AG08395 (cell line): Measurements from ENCODE around the gene ZFP30.

Source experiments
- DNase-seq: peaks from one replicate; pipeline ENCODE4 v3.0.0; 2012; ENCODE audit warnings: mixed read lengths, low spot score

The ZFP30 gene

GRCh38 chr19:37564624-37565369 is 90.5 kb downstream of the ZFP30 start:
- no peak for DNase-seq
